Activated effector memory CD4-positive, alpha-beta T cell treated with anti-CD3 and anti-CD28 coated beads, Interleukin-2, amount 50 U/mL, for 16 hours (primary cell): ENCODE data around the gene SPOP.
"Not testable (repeated sequence)": the region's sequence is repeated elsewhere in the genome, so short reads cannot be mapped to it uniquely, and the experiment has no call there.

Experiments
- DNase-seq: peaks from one replicate; pipeline ENCODE4 v3.0.0-alpha.2; 2020

Gene SPOP

GRCh38 chr17:49571283-49571682 lies 106.6 kb downstream of the SPOP start:
- DNase-seq, result peak; percentile 58

DNA sequence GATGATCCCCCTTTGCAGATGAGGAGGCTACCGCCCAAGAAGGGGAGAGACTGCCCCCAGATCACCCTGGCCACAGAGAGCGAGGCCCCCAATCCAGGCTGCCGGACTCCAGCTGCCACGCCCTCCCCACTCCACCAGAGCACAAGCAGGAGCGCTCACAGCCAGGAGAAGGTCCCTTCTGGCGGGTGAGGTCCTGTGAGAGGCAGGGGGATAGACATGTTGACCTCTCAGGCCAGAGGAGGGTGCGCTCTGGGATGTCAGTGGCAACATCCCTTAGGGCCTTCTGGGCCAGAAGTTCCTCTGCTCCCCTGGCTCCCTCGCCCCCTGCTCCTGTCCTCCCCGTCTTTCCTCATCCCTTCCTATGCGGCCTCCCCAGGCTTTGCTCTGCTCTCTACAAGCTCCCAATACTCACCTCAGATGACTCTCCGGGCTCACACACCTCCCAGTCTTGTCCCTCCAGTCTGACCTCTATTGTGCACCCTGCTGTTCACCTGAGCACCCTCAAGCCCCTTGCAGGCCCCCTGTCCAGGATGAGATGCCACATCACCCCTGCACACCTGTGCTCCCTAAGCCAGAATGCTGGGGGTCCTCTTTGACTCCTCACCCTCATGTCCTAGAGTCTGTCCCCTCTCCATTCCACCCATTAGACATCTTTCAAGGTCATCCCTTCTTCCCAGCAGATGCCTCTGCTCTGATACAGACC lies 107.2 kb downstream of the SPOP start:
- no peak for DNase-seq

DNA sequence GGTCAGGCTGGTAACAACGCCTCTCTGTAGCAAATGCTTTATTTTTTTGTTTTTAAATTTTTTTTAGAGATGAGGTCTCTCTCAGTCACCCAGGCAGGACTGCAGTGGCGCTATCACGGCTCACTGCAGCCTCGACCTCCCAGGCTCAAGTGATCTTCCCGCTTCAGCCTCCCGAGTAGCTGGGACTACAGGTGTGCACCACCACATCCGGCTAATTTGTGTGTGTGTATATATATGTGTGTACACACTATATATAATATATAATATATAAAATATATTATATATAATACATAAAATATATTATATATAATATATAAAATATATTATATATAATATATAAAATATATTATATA lies 109.2 kb downstream of the SPOP start:
- not testable (repeated sequence) for DNase-seq

DNA sequence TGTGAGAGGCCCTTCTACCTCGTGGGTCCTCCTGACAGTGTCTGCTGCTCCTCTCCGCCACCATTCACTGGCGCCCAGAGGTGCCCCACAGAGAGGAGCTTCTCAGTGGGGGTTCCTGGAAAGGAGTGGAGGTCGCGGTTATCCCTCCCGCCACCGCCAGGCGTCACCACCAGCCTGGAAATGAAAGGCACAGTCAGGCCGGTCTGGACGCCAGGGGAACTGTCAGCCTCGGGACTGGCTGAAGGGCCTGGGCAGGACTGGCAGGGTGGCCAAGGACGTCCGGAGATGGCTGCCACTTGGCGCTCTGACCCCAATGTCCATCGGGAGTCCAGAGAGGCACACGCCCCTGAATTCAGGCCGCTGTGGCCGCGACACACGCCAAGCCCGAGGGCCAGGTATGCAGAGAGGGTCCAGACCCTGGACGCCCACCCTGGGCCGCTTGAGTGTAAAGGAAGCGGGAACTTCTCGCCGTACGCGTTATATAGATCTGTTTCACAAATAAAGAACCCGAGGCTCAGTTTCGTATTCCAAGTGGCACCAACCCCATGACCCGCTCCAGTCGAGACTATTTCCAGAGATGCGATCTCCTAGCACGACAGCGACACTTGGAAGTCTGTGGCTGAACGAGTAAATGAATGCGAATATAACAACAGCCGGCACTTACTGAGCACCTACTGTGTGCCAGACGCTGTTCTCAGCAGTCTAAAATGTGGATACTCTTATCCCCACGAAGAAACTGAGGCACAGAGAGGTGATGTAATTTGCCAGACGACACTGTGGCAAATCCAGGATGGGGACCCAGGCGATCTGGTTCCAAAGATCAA lies 109.8 kb downstream of the SPOP start:
- peak; percentile 93 for DNase-seq

DNA sequence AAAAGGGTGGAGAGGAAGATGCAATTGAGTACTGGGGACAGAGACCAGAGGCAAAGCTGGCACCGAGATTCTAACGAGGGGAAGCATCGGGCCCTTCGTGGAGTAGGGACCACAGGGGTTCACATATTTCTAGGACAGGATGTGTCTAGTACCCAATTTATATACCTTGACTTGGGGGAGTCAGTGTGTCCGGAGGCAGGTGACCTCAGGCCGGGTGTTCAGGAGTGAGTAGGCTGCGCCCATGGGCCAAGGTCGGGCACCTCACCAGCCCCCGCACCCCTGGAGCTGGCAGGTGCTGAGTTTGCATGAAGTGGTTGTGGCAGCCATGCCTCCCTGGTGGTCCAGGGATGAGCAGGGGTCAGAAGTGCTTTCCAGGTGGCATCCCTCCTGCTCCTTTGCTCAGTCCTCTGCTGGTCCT lies 110.8 kb downstream of the SPOP start:
- DNase-seq, result no peak

GRCh38 chr17:49566668-49567071 lies 111.2 kb downstream of the SPOP start:
- no peak for DNase-seq

- DNase-seq, result no peak
Observed at GRCh38 chr17:49565948-49566491, 111.9 kb downstream of the SPOP start.

DNA sequence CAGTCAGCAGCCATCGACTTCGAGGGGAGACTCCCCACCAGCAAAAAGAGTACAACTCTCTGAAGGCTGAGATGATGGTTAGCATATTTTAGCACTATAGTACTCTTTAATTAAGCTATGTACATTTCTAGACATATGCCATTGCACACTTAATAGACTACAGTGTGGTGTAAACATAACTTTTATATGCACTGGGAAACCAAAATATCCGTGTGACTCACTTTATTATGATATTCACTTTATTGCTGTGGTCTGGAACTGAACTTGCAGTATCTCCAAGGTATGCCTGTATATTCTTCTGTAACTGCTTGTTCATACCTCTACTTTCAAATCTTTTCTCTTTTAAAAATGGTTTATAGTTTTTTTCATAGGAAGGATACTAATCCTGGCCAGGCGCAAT lies 113.3 kb downstream of the SPOP start:
- DNase-seq, result no peak

DNA sequence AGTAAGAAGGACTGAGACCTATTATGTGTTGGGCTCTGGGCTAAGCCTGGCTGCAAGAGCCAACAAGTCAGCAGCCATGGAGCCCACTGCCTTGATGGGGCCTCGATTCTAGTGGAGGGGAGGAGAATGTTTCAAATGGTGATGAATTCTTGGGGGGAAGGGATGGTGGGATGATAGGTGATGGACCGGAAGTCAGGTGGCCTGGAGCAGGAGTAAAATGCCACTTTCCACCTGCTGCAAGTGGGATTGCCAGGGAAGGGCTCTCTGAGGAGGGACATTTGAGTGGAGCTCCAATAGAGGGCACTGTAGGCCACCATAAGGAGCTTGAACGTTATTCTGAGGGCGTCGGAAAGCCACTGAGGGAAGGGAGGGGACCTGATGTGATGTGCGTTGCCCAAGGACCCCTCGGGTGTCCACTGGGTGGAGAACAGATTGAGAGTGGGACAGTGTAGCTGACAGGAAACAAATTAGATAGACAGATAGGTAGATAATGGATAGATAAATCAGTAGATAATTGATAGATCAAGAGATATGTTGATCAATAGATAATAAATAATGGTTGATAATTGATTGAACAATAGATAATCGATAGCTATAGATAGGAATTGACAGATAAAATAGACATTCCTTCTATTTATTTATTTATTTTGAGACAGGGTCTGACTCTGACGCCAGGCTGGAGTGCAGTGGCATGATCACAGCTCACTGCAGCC lies 120.4 kb downstream of the SPOP start:
- peak; percentile 71 for DNase-seq

DNA sequence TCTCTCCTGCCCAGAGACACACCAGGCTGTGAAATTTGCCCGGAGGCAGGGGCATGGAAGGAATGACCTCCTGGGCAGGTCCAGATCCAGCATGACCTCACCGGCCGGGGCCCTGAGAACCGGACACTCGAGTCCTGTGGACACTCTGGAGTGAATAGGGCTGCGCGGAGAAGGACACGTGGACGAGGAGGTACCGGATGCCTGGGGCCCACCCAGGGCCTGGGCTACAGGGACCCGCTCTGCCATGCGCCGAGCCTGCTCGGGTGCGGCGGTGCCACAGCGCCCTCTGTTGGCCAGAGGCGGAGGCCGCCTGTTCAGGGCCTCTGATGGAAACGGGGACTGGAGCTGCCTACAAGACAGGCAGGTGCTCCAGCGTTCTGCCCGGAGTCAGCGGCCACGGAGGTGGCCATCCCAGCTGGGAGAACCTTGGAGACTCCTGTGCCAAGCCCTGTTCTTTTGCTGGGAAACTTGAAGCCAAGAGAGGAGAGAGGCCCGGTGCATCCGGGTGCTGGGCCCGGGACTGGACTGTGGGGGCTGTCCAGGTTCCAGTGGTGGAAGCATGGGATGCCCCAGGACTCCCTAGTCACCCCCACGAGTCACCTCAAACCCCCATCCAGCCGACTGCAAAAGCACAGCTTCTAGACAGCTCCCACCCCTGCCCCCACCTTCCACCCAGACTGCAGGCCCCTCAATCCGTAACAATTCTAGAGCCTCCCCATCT lies 121.5 kb downstream of the SPOP start:
- DNase-seq, result peak; percentile 93

DNA sequence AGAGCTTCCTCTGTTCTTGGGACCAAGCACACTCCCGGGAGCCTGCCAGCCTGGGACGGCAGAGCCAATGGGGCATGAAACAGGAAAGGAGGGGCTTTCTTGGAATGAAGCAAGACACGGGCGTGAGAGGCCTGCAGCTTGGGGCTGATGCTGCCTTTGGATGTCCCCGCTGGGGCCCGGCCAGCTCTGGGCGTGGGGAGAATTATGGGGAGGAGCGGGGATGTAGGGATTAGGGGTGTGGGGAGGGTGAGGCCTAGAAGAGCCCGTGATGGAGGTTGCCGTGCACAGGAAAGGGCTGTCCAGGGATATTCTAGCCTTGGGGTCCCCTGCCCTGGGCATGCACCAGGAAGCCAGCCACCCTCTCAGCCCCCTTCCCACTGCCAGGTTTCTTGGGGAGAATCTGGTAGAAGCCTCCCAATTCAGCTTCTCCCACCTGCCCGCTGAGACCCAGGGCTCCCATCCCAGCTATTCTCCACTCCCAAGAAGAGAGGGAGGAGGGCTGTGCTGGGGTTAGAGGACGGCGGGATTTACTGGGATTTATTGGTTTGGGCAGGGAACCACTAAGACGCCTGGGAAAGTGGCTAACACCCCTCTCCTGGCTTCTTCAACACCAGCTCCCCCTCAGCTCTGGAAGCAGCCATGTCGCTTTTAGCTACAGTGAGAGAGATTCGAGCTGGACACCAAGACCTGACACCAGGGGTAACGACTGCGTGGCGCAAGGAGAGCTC lies 122.2 kb downstream of the SPOP start:
- DNase-seq, result peak; percentile 50

DNA sequence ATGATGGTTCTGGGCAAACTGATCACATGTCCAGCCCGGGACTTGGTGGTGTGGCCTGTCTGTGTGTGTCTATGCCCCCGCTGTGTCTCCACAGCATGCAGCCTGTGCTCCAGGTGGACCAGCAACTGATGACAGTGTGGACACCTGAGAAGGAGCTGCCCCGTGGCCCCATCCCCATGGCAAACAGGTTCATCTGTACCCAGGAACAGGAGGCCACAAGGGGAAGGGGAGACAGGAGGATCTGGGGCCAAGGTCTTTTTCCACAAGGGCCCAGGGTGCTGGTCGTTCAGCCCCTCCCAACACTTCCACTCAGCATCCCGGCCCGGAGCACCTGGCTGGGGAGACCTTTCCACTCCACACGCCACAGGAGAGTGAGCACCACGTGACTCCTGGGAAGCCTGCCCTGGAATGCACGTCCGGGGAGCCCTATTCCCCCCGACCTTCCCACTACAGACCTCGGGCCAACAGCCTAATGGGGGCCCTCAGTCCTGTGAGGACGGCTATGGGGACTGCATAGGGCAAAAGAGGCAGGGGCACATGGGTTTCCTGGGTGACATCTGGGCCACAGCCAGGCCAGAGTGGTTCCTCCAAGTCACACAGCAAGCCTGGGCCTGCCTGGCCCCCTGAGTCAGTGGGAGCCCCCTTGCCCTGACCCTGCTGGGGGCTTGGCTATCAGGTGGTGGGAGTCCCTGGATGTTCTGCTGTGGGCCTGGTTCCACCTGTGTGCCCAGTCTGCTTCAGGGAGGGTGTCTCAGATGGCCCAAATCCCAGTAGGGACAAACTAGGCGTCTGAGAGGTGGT lies 123.0 kb downstream of the SPOP start:
- DNase-seq, result peak; percentile 56

GRCh38 chr17:49553676-49554335 lies 124.1 kb downstream of the SPOP start:
- DNase-seq, result no peak

DNA sequence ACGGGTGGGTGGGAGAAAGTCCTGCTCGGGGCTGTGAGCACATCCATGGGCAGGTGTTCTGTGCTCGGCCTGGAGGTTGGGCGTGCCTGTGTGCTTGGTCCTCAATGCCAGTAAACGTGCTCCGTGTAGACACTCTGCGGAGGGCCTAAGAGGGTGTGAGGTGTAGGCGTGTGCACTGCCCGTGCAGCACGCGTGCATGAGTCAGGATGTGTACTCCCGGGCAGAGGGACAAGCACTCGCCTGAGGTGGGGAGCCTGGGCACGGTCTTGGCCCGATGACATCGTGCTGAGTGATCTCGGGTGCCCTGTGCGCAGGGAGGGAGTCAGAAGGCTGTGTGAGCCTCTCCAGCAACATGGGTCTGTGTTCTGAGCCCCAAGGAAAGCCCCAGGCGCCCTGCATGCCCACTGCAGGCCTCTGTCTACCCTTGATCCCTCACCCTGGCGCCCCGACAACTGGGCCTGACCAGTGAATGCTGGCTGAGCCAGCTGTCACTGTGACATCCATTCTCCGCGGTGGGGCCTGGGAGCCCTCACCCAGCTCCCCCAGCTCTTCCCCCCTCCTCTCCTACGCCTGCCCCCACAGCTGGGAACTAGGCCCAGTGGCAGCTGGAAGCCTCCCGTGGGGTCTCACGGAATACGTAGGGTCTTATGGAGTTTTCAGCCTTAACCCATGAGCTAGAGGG lies 125.7 kb downstream of the SPOP start:
- no peak for DNase-seq

DNA sequence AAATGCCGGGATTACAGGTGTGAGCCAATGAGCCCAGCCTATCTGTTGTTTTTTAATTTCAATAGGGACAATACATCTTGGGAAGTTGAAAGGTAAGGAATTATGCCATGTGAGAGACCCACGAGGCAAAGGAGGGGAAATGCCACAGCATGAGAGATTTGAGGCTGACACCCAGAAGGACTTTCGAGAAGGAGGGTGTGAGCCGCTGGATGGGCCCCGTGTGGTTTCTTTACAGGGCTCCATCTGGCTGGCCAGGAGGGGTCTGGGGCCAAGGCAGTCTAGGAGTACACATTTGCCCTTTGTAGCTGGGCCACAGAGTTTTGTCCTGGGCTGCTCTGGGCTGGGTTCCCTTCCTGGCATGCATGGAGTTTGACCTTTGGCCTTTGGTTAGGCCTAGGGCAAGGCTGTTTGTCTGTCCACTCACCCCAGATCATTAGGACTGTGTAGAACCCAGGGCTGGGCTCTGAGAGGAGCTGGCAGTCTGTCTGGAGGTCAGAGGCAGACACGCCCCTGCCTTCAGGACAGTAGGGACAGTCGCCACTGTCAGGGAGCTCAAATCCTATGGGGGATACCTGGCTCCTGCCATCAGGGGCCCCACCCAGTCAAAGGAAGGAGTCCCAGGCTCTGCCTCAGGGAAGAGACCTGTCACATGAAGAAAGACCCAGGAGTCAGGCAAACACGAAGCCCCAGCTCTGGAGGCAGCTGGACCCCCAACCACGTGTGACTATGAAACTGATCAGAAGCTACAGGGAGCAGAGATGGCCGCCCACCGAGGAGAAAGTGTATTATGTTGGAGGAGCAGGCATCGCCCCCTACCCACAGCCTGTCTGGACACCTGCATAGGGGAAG lies 126.5 kb downstream of the SPOP start:
- no peak for DNase-seq

GRCh38 chr17:49550764-49551163 lies 127.1 kb downstream of the SPOP start:
- DNase-seq, result not testable (repeated sequence)

DNA sequence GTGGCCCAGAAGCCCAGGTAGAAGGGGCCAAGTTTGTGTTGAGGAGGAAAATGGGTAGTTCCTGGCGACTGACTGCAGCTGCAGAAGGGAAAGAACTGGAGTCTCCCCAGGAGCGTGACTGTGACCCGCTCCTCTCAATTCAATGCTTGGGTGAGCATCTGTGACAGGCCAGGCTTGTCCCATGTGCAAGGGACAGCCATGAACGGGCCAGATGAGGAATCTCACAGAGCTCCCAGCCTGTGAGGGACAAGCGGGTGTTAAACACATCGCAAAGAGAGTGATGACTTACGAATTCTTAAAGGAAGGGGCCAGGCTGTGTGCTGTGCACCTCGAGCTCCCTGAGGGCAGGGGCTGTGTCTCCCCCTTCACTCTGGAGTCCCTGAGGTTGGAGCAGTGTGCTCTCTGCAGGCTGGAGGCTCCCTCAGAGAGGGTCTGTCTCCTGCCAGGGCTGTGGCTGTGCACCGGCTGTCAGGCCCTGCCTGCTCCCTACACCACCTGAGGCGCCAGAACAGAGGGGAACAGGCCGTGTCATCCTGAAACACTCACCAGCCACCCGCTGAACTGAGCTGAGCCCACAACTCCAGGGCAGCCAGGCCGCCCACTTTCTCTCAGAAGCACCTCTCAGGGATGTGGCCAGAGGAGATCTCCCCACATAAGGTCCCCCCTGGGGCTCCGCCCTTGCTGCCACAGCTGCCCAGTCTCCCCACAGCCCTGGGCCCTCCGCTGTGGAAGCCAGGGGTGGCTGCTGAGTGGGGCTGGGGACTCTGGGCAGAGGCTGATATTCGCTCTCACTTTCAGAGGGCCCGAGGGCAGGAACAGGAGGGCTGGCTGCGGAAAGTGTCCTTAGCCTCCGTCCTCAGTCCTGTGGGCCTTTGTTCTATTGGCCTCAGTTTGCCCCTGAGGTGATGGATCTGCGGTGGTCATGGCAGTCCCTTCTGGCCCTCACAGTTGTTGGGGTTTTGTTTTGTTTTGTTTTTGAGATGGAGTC lies 127.9 kb downstream of the SPOP start:
- no peak for DNase-seq

GRCh38 chr17:49549311-49549605 lies 128.6 kb downstream of the SPOP start:
- DNase-seq, result no peak
